Myometrial cell (primary cell): ENCODE measurements around the gene KRTAP16-1. TPM values are rescaled to one million over a fixed set of nuclear protein-coding genes. Genes with fewer than 3 reads are reported as not detected.

Experiments used
- total RNA-seq: library from RNA; depleted of rRNA; stranded (reverse); fragments of >200 nt; gene quantifications from 2 replicates; pipeline ENCODE4 v1.2.3, GENCODE V29; 2015

The KRTAP16-1 gene, protein sequence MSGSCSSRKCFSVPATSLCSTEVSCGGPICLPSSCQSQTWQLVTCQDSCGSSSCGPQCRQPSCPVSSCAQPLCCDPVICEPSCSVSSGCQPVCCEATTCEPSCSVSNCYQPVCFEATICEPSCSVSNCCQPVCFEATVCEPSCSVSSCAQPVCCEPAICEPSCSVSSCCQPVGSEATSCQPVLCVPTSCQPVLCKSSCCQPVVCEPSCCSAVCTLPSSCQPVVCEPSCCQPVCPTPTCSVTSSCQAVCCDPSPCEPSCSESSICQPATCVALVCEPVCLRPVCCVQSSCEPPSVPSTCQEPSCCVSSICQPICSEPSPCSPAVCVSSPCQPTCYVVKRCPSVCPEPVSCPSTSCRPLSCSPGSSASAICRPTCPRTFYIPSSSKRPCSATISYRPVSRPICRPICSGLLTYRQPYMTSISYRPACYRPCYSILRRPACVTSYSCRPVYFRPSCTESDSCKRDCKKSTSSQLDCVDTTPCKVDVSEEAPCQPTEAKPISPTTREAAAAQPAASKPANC
- total RNA-seq: not detected in 2 replicates

DNA sequence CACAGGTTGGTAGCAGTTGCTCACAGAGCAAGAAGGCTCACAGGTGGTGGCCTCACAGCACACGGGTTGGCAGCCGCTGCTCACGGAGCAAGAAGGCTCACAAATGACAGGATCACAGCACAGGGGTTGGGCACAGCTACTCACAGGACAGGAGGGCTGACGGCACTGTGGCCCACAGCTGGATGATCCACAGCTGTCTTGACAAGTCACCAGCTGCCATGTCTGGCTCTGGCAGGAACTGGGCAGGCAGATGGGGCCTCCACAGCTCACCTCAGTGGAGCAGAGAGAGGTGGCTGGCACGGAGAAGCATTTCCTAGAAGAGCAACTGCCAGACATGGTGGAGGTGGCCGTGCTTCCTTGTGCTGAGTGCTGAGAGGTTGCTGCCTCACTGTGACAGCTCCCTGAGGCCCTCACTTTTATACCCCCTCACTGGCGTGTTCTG is at the start of gene KRTAP16-1:
TSS of gene KRTAP16-1 (minus strand) at position 392 of the 442 bp plus-strand sequence. CDS start at position 336, 56 bp downstream.

DNA sequence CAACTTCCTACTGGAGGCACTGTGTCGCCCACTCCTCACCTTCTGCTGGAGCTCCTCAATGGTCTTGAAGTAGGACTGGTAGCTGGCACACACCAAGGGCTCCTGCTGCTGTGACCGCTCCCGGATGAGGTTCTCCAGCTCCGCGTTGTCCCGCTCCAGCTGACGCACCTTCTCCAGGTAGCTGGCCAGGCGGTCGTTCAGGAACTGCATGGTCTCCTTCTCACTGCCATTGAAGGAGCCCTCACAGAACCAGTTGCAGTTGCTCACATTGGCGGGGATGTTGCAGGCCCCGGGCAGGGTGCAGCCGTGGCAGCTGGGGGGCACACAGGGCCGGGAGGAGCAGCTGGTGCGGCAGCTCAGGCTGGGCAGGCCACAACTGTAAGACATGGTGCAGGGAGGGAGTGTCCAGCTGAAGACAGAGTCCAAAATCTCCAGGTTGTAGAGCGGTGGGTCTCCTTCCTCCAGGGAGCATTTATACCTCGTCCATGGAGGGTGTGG is 41.3 kb upstream of the KRTAP16-1 start, which contains the start of gene KRT33A:
TSS of gene KRT33A (minus strand) at position 448 of the 498 bp plus-strand sequence. CDS start at position 387, 61 bp downstream.

DNA sequence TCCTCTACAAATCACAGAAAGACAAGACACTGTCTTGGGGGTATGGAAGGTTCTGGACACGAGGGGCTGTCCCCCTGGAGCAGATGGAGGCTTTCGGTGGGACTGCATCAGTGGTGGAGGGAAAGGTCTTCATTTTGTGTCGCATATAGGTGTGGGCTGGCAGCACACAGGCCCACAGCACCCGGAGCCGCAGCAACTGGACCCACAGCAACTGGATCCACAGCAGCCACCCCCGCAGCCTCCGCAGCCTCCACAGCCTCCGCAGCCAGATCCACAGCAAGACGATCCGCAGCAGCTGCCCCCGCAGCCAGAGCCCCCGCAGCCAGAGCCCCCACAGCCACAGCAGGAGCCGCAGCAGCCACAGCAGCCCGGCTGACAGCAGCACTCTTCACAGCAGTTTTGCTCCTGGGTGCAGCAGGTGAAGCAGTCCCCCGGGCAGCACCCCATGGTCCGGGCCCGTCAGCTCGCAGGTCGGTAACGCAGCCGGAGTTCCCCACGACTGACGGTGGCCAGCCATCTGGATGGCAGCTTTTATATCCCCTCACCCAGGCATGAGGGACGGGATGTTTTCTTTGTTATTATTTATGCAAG is 6.2 kb upstream of the KRTAP16-1 start, which contains the start of gene KRTAP17-1:
TSS of gene KRTAP17-1 (minus strand) at position 507 of the 591 bp plus-strand sequence. CDS start at position 447, 60 bp downstream.

DNA sequence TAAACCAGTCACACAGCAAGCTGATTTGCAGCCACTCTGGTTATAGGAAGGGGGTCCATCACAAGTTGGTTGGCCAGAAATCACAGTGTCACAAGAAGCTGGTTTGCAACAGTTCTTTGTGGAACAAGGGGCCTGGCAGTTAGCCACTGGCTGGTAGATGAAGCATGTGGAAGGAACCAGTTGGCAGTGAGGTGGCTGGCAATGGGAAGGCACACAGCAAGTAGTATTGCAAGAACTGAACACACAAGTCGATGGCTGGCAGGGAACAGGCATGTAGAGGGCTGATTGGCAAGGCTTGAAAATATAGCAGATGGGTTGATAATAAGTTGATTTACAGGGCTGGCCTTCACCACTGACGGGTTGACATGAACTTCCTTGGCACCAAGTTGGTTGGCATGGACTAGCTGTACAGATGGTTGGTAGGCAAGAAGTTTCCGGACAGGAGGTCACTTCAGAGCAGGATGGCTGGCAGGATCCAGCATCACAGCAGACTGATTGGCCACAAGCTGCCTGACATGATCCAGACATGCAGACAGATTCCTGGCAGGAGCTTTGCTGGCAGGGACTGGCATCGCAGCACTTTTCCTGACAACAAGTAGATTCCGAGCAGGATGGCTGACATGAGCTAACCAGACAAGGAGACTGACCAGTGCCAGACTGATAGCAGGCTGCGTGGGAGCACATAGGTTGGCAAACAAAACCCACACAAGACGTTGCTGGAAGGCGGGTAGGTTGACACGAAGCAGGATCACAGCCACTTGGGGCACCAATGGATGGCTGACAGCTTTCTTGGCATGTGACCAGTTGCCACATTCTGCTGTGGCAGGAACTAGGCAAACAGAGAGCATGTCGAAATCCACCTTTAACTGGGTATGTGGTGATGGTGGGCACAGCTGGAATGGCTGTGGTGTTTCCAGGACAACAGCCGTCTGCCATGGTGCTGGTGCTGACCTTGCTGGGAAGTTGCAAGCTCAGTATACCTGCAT is 6.9 kb downstream of the KRTAP16-1 start, which contains the start of gene KRTAP29-1:
TSS of gene KRTAP29-1 (minus strand) at position 936 of the 986 bp plus-strand sequence. CDS start at position 936, 0 bp downstream.

DNA sequence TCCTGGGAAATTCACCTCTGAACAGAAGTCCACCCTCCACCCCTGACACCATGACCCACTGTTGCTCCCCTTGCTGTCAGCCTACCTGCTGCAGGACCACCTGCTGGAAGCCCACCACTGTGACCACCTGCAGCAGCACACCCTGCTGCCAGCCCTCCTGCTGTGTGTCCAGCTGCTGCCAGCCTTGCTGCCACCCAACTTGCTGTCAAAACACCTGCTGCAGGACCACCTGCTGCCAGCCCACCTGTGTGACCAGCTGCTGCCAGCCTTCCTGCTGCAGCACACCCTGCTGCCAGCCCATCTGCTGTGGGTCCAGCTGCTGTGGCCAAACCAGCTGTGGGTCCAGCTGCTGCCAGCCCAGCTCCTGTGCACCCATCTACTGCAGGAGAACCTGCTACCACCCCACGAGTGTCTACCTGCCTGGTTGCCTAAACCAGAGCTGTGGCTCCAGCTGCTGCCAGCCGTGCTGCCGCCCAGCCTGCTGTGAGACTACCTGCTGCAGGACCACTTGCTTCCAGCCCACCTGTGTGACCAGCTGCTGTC is 33.4 kb downstream of the KRTAP16-1 start, which contains the start of gene KRTAP9-7:
TSS of gene KRTAP9-7 (plus strand) at position 51 of the 543 bp plus-strand sequence. CDS start at position 51, 0 bp downstream.

DNA sequence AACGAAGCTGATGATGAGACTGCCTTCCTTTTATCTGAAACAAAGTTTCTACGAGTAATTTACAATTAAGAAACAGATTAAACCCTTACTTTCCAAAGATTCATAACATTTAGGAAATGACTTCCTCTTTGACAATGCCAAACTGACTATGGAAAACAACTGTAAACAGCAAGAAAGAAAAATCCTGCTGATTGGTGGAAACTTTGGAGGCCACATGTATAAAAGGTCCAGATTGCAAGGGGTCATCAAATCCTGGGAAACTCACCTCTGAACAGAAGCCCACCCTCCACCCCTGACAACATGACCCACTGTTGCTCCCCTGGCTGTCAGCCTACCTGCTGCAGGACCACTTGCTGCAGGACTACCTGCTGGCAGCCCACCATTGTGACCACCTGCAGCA is 44.0 kb downstream of the KRTAP16-1 start, which contains the start of gene KRTAP9-6:
TSS of gene KRTAP9-6 (plus strand) at position 301 of the 400 bp plus-strand sequence. CDS start at position 301, 0 bp downstream.

Other genes starting within 250 kb of the KRTAP16-1 start
- gene KRTAP2-3, start 249.2 kb downstream of the KRTAP16-1 start, total RNA-seq: 0.89 TPM in 1 of 2 replicates, not detected in the other
- gene KRTAP2-4, start 243.4 kb downstream of the KRTAP16-1 start, total RNA-seq: not detected in 2 replicates
- gene KRTAP4-7, start 225.2 kb downstream of the KRTAP16-1 start, total RNA-seq: not detected in 2 replicates
- gene KRTAP4-8, start 211.2 kb downstream of the KRTAP16-1 start, total RNA-seq: not detected in 2 replicates
- gene KRTAP4-16, start 207.1 kb downstream of the KRTAP16-1 start, total RNA-seq: not detected in 2 replicates
- not detected in 2 replicates for gene KRTAP4-9, start 203.9 kb downstream of the KRTAP16-1 start, total RNA-seq
- not detected in 2 replicates for gene KRTAP4-11, start 190.9 kb downstream of the KRTAP16-1 start, total RNA-seq
- not detected in 2 replicates for gene KRTAP4-12, start 185.1 kb downstream of the KRTAP16-1 start, total RNA-seq
- gene KRTAP4-6, start 168.8 kb downstream of the KRTAP16-1 start, total RNA-seq: not detected in 2 replicates
- gene KRTAP4-5, start 159.5 kb downstream of the KRTAP16-1 start, total RNA-seq: not detected in 2 replicates
- not detected in 2 replicates for gene KRTAP4-4, start 148.6 kb downstream of the KRTAP16-1 start, total RNA-seq
- not detected in 2 replicates for gene KRTAP4-3, start 141.1 kb downstream of the KRTAP16-1 start, total RNA-seq
- not detected in 2 replicates for gene KRTAP4-2, start 131.1 kb downstream of the KRTAP16-1 start, total RNA-seq
- not detected in 2 replicates for gene KRTAP4-1, start 124.4 kb downstream of the KRTAP16-1 start, total RNA-seq
- not detected in 2 replicates for gene KRTAP9-1, start 119.4 kb downstream of the KRTAP16-1 start, total RNA-seq
- not detected in 2 replicates for gene KRTAP9-2, start 82.7 kb downstream of the KRTAP16-1 start, total RNA-seq
- gene KRTAP9-3, start 76.9 kb downstream of the KRTAP16-1 start, total RNA-seq: not detected in 2 replicates
- not detected in 2 replicates for gene KRTAP9-8, start 71.3 kb downstream of the KRTAP16-1 start, total RNA-seq
- gene KRTAP9-4, start 59.6 kb downstream of the KRTAP16-1 start, total RNA-seq: not detected in 2 replicates
- gene KRTAP9-9, start 53.9 kb downstream of the KRTAP16-1 start, total RNA-seq: not detected in 2 replicates
- gene KRTAP9-6, start 43.9 kb downstream of the KRTAP16-1 start, total RNA-seq: not detected in 2 replicates
- gene KRTAP9-7, start 33.6 kb downstream of the KRTAP16-1 start, total RNA-seq: not detected in 2 replicates
- not detected in 2 replicates for gene KRTAP29-1, start 6.5 kb downstream of the KRTAP16-1 start, total RNA-seq
- not detected in 2 replicates for gene KRTAP17-1, start 6.4 kb upstream of the KRTAP16-1 start, total RNA-seq
- not detected in 2 replicates for gene KRT33A, start 41.5 kb upstream of the KRTAP16-1 start, total RNA-seq
- gene KRT33B, start 60.5 kb upstream of the KRTAP16-1 start, total RNA-seq: under 0.01 TPM in 1 of 2 replicates, not detected in the other
- gene KRT34, start 73.0 kb upstream of the KRTAP16-1 start, total RNA-seq: 115 and 121 TPM in 2 replicates
- not detected in 2 replicates for gene KRT31, start 88.3 kb upstream of the KRTAP16-1 start, total RNA-seq
- 0.71 TPM in 1 of 2 replicates, not detected in the other for gene KRT37, start 115.3 kb upstream of the KRTAP16-1 start, total RNA-seq
- gene KRT38, start 131.7 kb upstream of the KRTAP16-1 start, total RNA-seq: 0.18 TPM in 1 of 2 replicates, not detected in the other
- gene KRT32, start 158.1 kb upstream of the KRTAP16-1 start, total RNA-seq: 0.18 TPM in 1 of 2 replicates, not detected in the other
- not detected in 2 replicates for gene KRT35, start 171.8 kb upstream of the KRTAP16-1 start, total RNA-seq
- gene KRT36, start 180.6 kb upstream of the KRTAP16-1 start, total RNA-seq: not detected in 2 replicates
- 0.35 TPM in 1 of 2 replicates, not detected in the other for gene KRT13, start 196.3 kb upstream of the KRTAP16-1 start, total RNA-seq
- gene KRT15, start 209.6 kb upstream of the KRTAP16-1 start, total RNA-seq: 5.3 and 13.8 TPM in 2 replicates
- gene KRT19, start 219.0 kb upstream of the KRTAP16-1 start, total RNA-seq: 631 and 654 TPM in 2 replicates